ENCODE measurements around the gene FOXD1.

Gene FOXD1

GRCh38 chr5:73434461-73434860 is 14.1 kb downstream of the FOXD1 start:
- Histone ChIP-seq H3K36me3 (ENCODE audit: low read depth) (no peaks in the 10 kb centered on the region), H3K9me3 (ENCODE audit: severe bottlenecking) (no peaks in the 10 kb centered on the region), H3K4me1 (ENCODE audit: insufficient read depth, poor library complexity, severe bottlenecking) (peaks cover 15% of the 10 kb centered on the region), H3K27ac (ENCODE audit: poor library complexity, severe bottlenecking) (no peak overlapping the region), H3K27me3 (ENCODE audit: insufficient read depth, poor library complexity, severe bottlenecking) (no peaks in the 10 kb centered on the region), H3K4me3 (ENCODE audit: severe bottlenecking) (no peak overlapping the region)
- TF ChIP-seq CTCF (IDR thresholded peaks at IDR 0.05; ENCODE audit: poor library complexity, severe bottlenecking) = no peak
- ATAC-seq (ENCODE audit: low read depth) (no peak; the same call in 2 of the 3 replicates), DNase-seq (ENCODE audit: low spot score) (no peak)

- TF ChIP-seq CTCF (IDR thresholded peaks at IDR 0.05; ENCODE audit: poor library complexity, severe bottlenecking) = no peak
- no peaks in the 10 kb centered on the region for H3K27me3 ChIP-seq (ENCODE audit: insufficient read depth, poor library complexity, severe bottlenecking)
These were observed 14.6 kb downstream of the FOXD1 start for GRCh38 chr5:73433982-73434342.

GRCh38 chr5:73433272-73433981 is 15.2 kb downstream of the FOXD1 start:
- TF ChIP-seq CTCF (IDR thresholded peaks at IDR 0.05; ENCODE audit: poor library complexity, severe bottlenecking) = no peak
- no peak for DNase-seq (ENCODE audit: low spot score)
- no peaks in the 10 kb centered on the region for H3K9me3 ChIP-seq (ENCODE audit: severe bottlenecking)
- no peak overlapping the region for H3K27ac ChIP-seq (ENCODE audit: poor library complexity, severe bottlenecking)
- no peaks in the 10 kb centered on the region for H3K27me3 ChIP-seq (ENCODE audit: insufficient read depth, poor library complexity, severe bottlenecking)
- ATAC-seq (ENCODE audit: low read depth) = no peak
- H3K36me3 ChIP-seq (ENCODE audit: low read depth) = no peaks in the 10 kb centered on the region
- H3K4me3 ChIP-seq (ENCODE audit: severe bottlenecking) = no peak overlapping the region
- H3K4me1 ChIP-seq (ENCODE audit: insufficient read depth, poor library complexity, severe bottlenecking) = peaks cover 5% of the 10 kb centered on the region

More at GRCh38 chr5:73433982-73434342, 14.6 kb downstream of the FOXD1 start:
- no peaks in the 10 kb centered on the region for H3K36me3 ChIP-seq (ENCODE audit: low read depth)
- H3K27ac ChIP-seq (ENCODE audit: poor library complexity, severe bottlenecking) = no peak overlapping the region
- no peak for DNase-seq (ENCODE audit: low spot score)
- no peak for ATAC-seq (ENCODE audit: low read depth)
- H3K9me3 ChIP-seq (ENCODE audit: severe bottlenecking) = no peaks in the 10 kb centered on the region
- no peak overlapping the region for H3K4me3 ChIP-seq (ENCODE audit: severe bottlenecking)
- H3K4me1 ChIP-seq (ENCODE audit: insufficient read depth, poor library complexity, severe bottlenecking) = peaks cover 10% of the 10 kb centered on the region

- DNase-seq (ENCODE audit: low spot score) = no peak
- TF ChIP-seq CTCF (IDR thresholded peaks at IDR 0.05; ENCODE audit: poor library complexity, severe bottlenecking) = no peak
- Histone ChIP-seq H3K4me3 (ENCODE audit: severe bottlenecking) (no peak overlapping the region), H3K27ac (ENCODE audit: poor library complexity, severe bottlenecking) (no peak overlapping the region), H3K27me3 (ENCODE audit: insufficient read depth, poor library complexity, severe bottlenecking) (no peaks in the 10 kb centered on the region), H3K36me3 (ENCODE audit: low read depth) (no peaks in the 10 kb centered on the region), H3K9me3 (ENCODE audit: severe bottlenecking) (no peaks in the 10 kb centered on the region), H3K4me1 (ENCODE audit: insufficient read depth, poor library complexity, severe bottlenecking) (no peaks in the 10 kb centered on the region)
- ATAC-seq (ENCODE audit: low read depth) = no peak
These were observed 17.2 kb downstream of the FOXD1 start for GRCh38 chr5:73431204-73431851.

- Histone ChIP-seq H3K36me3 (ENCODE audit: low read depth) (no peaks in the 10 kb centered on the region), H3K27ac (ENCODE audit: poor library complexity, severe bottlenecking) (no peak overlapping the region), H3K4me1 (ENCODE audit: insufficient read depth, poor library complexity, severe bottlenecking) (no peaks in the 10 kb centered on the region), H3K4me3 (ENCODE audit: severe bottlenecking) (no peak overlapping the region), H3K9me3 (ENCODE audit: severe bottlenecking) (no peaks in the 10 kb centered on the region), H3K27me3 (ENCODE audit: insufficient read depth, poor library complexity, severe bottlenecking) (no peaks in the 10 kb centered on the region)
- ATAC-seq (ENCODE audit: low read depth) (peak; percentile 40; the same call in 2 of the 3 replicates), DNase-seq (ENCODE audit: low spot score) (no peak)
- TF ChIP-seq CTCF (IDR thresholded peaks at IDR 0.05; ENCODE audit: poor library complexity, severe bottlenecking) = no peak
These were observed 22.5 kb downstream of the FOXD1 start for GRCh38 chr5:73426034-73426433.
